K562 (cell line): ENCODE measurements around the gene ARHGAP28. TPM values are rescaled to one million over a fixed set of nuclear protein-coding genes. Genes with fewer than 3 reads are reported as not detected.
"Not testable (repeated sequence)": the region's sequence is repeated elsewhere in the genome, so short reads cannot be mapped to it uniquely, and the experiment has no call there.

Experiments used
- ATAC-seq: fragments of 200-7000 bp; cut with Tn5 transposase; 3 replicates; pipeline ENCODE4 v1.9.1; 2020; ENCODE audit warnings: moderate library complexity
- BruUV-seq: library from RNA; stranded (reverse); fragments of 400-500 nt; replicated peaks from 2 replicates; lab custom pipeline; 2021; lab: Mats Ljungman, UMichigan
- CTCF ChIA-PET: fragments of 300-600 bp; formaldehyde crosslinking; extraction: SDS; loops from one replicate; lab custom pipeline; 2021; ENCODE audit warnings: low intra/inter-chr PET ratio; lab: Yijun Ruan, JAX
- POLR2A ChIA-PET: fragments of 300-600, 350-650 bp; sonication (Branson Sonifier 250); formaldehyde crosslinking; extraction: SDS; loops from one replicate; lab custom pipeline; 2021; ENCODE audit warnings: antibody characterized with exemption, inconsistent platforms; lab: Yijun Ruan, JAX
- DNase-seq, 4 experiments: peaks; one replicate each; pipeline versions ENCODE4 v3.0.0 to v3.0.0-alpha.2; 2011 to 2018; ENCODE audit warnings: low spot score in 3 of 4, mixed read lengths in 3 of 4; ENCODE audit errors: extremely low read depth in 1 of 4
- FAIRE-seq: peaks from 2 replicates; lab custom pipeline; 2011; peaks lifted over from hg19 to GRCh38; lab: Jason Lieb, UNC
- H2AFZ ChIP-seq: 2 replicates; pipeline ENCODE4 v1.6.0; 2011; ENCODE audit warnings: low read depth, low read length, control low read depth, inconsistent platforms
- H3K27ac ChIP-seq: fragments of 200-600 bp; 3 replicates; pipeline ENCODE4 v1.8.0; 2011; ENCODE audit warnings: low read depth, mild to moderate bottlenecking, control low read depth, inconsistent platforms, low read length, moderate library complexity, mixed read lengths; ENCODE audit errors: extremely low read depth
- H3K27me3 ChIP-seq, 2 experiments: fragments of 300-600 bp in 1 of 2; 2 replicates in 1 of 2; 3 replicates in 1 of 2; pipeline versions ENCODE4 v1.6.0 to v1.8.0; 2011; ENCODE audit warnings: inconsistent platforms in 2 of 2, low read length in 2 of 2, mild to moderate bottlenecking in 1 of 2, mixed read lengths in 1 of 2, moderate library complexity in 1 of 2; ENCODE audit not compliant: control insufficient read depth in 2 of 2, insufficient read depth in 2 of 2
- H3K36me3 ChIP-seq: fragments of 300-600 bp; 3 replicates; pipeline ENCODE4 v1.8.0; 2011; ENCODE audit warnings: mild to moderate bottlenecking, low read length, inconsistent platforms; ENCODE audit not compliant: control insufficient read depth, insufficient read depth
- H3K4me1 ChIP-seq, 2 experiments: fragments of 200-600 bp in 1 of 2; replicated peaks in 1 of 2; 2 replicates in 1 of 2; 3 replicates in 1 of 2; pipeline versions ENCODE4 v1.5.1 to v1.8.0; 2011; ENCODE audit warnings: inconsistent platforms in 2 of 2, low read length in 2 of 2, mild to moderate bottlenecking in 1 of 2, mixed read lengths in 1 of 2, moderate library complexity in 1 of 2; ENCODE audit not compliant: control insufficient read depth in 2 of 2, insufficient read depth in 2 of 2
- H3K4me2 ChIP-seq: 2 replicates; pipeline ENCODE4 v1.6.1; 2011; ENCODE audit warnings: low read length, control low read depth, inconsistent platforms, mixed read lengths; ENCODE audit not compliant: insufficient read depth
- H3K4me3 ChIP-seq: fragments of 200-600 bp; sonication (generic), shearing (Covaris generic); 2 replicates; pipeline ENCODE4 v1.5.1; 2016; ENCODE audit warnings: control low read depth, inconsistent platforms
- H3K79me2 ChIP-seq: fragments of 200-600 bp; 3 replicates; pipeline ENCODE4 v1.8.0; 2011; ENCODE audit warnings: low read length, inconsistent platforms; ENCODE audit not compliant: control insufficient read depth, insufficient read depth
- H3K9ac ChIP-seq, 2 experiments: 2 replicates each; pipeline versions ENCODE4 v1.6.0 to v1.6.1; 2011; ENCODE audit warnings: low read depth in 2 of 2, low read length in 2 of 2, control low read depth in 1 of 2, inconsistent platforms in 1 of 2, mild to moderate bottlenecking in 1 of 2, mixed read lengths in 1 of 2; ENCODE audit not compliant: insufficient read depth in 1 of 2
- H3K9me1 ChIP-seq: one replicate; pipeline ENCODE4 v1.6.0; 2011; ENCODE audit warnings: inconsistent platforms, mild to moderate bottlenecking, low read length, moderate library complexity; ENCODE audit not compliant: control insufficient read depth, insufficient read depth
- H3K9me3 ChIP-seq: replicated peaks from 2 replicates; pipeline ENCODE4 v1.5.1; 2011; ENCODE audit warnings: low read depth, low read length, inconsistent platforms; ENCODE audit not compliant: control insufficient read depth, insufficient read depth
- H4K20me1 ChIP-seq: replicated peaks from 2 replicates; pipeline ENCODE4 v1.6.1; 2011; ENCODE audit warnings: low read length, inconsistent platforms, mixed read lengths; ENCODE audit not compliant: control insufficient read depth, insufficient read depth
- MTA1 ChIP-seq: fragments of 450-650 bp; IDR thresholded peaks from 2 replicates; pipeline ENCODE4 v1.6.1; 2017; ENCODE audit warnings: borderline replicate concordance
- SMARCA5 ChIP-seq: fragments of 450-650 bp; IDR thresholded peaks from 2 replicates; pipeline ENCODE4 v1.6.1; 2016
- WGBS: fragments of 100-300 bp; shearing (Covaris generic); methylation state at CpG from one replicate; pipeline ENCODE4 v1.1.6; 2016; ENCODE audit warnings: low coverage, mixed read lengths; ENCODE audit not compliant: insufficient coverage; ENCODE audit errors: missing lambda C conversion rate; 5-methylcytosine and 5-hydroxymethylcytosine counted together
- in situ Hi-C: fragments of 300-500 bp; cut with MboI; formaldehyde crosslinking; loops from 4 replicates; pipeline ENCODE4 v1.15.0; 2018; ENCODE audit warnings: inconsistent platforms, mixed read lengths
- intact Hi-C: fragments of 100-400 bp; cut with micrococcal nuclease; formaldehyde crosslinking; loops from 2 replicates; pipeline ENCODE4 v1.14.2; 2022
- polyA plus RNA-seq, 8 experiments: library from polyadenylated mRNA; depleted of rRNA in 4 of 8; stranded (reverse) in 5 of 8; unstranded in 3 of 8; fragments of >200 nt; fragmentation: Nextera tagmentation in 2 of 8; fragmentation: Illumina TruSeq in 1 of 8; extraction: Ambion mirVana in 2 of 8; extraction: Trizol in 1 of 8; gene quantifications; 2 replicates each; pipeline versions ENCODE4 v1.2.1 to v1.2.3, GENCODE V29; 2011 to 2014; ENCODE audit warnings: inconsistent platforms in 1 of 8, missing spikeins in 1 of 8
- total RNA-seq, 7 experiments: library from RNA; depleted of rRNA in 6 of 7; stranded (reverse); fragments of >200 nt in 6 of 7; fragmentation: Illumina TruSeq in 2 of 7; extraction: Trizol in 2 of 7; gene quantifications; 2 replicates each; pipeline versions ENCODE4 v1.2.1 to v1.2.3, GENCODE V29; 2011 to 2021; ENCODE audit warnings: low replicate concordance in 1 of 7
- TF ChIP-seq, protein P1 (sequence below): fragments of 250-450 bp; sonication (Bioruptor Pico); IDR thresholded peaks from 2 replicates; pipeline ENCODE4 v1.5.0; 2021

Gene ARHGAP28
- total and polyA plus RNA-seq, 9 of the 15 experiments (the other 6 are each of a cell fraction or from before 2014, with no cell fraction given), result 0.93 to 5.9 (median 5.0) TPM

- no peaks in the 10 kb centered on the region for H4K20me1 ChIP-seq
- no peak for DNase-seq
- H3K79me2 ChIP-seq, result no peaks in the 10 kb centered on the region
- H3K36me3 ChIP-seq, result no peaks in the 10 kb centered on the region
- H3K27ac ChIP-seq, result no peak overlapping the region
- H3K9ac ChIP-seq, result no peak overlapping the region
- ChIA-PET POLR2A (interaction anchor here (0.6 kb wide), 1 partner anchor 314 kb away, joined by 4 read pairs; no protein-coding TSS in a partner anchor), CTCF (no interaction called here)
- no peak overlapping the region for H3K4me2 ChIP-seq
- no peaks in the 10 kb centered on the region for H3K9me3 ChIP-seq
- no peaks in the 10 kb centered on the region for H3K4me1 ChIP-seq
- in situ Hi-C loops, result no loop called here
- ATAC-seq, result no peak
- BruUV-seq, result no TSS peak
- no peak overlapping the region for H3K4me3 ChIP-seq
- WGBS, result 2% methylated on average over 7 of the region's 7 CpGs
- H2AFZ ChIP-seq, result no peak overlapping the region
- no peak for FAIRE-seq
- intact Hi-C loops, result no loop called here
- TF ChIP-seq, protein P1, sequence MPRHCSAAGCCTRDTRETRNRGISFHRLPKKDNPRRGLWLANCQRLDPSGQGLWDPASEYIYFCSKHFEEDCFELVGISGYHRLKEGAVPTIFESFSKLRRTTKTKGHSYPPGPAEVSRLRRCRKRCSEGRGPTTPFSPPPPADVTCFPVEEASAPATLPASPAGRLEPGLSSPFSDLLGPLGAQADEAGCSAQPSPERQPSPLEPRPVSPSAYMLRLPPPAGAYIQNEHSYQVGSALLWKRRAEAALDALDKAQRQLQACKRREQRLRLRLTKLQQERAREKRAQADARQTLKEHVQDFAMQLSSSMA (CRISPR knock-in tag), result no peak
- no peak for TF ChIP-seq MTA1
- TF ChIP-seq SMARCA5, result no peak
- TF ChIP-seq, all 486 proteins: peak for 0
- Histone ChIP-seq H3K27me3 (peaks cover 21 to 25% of the 10 kb centered on the region in 2 experiments), H3K9me1 (no peaks in the 10 kb centered on the region)
Measured at GRCh38 chr18:6938003-6938402, 208.5 kb downstream of the ARHGAP28 start.

GRCh38 chr18:6938403-6938802 is 208.9 kb downstream of the ARHGAP28 start:
- intact Hi-C loops, H4K20me1 ChIP-seq, in situ Hi-C loops, H3K27ac ChIP-seq, H3K4me1 ChIP-seq, ATAC-seq, FAIRE-seq, BruUV-seq, H2AFZ ChIP-seq, H3K9me1 ChIP-seq, H3K9ac ChIP-seq, DNase-seq, H3K4me2 ChIP-seq, H3K9me3 ChIP-seq, H3K36me3 ChIP-seq, POLR2A ChIA-PET, H3K79me2 ChIP-seq, CTCF ChIA-PET, H3K4me3 ChIP-seq: not testable (repeated sequence)
- H3K27me3 ChIP-seq, result peaks cover 25 to 28% of the 10 kb centered on the region in 2 experiments
- WGBS, result 3% methylated on average over 2 of the region's 2 CpGs
